Femur (tissue), 1 donor: ENCODE data around the gene TLR4.
A peak's percentile ranks its signal among the peaks of the same experiment; 100 is the strongest.

Experiments used
- DNase-seq: peaks from one replicate; pipeline ENCODE4 v3.0.0-alpha.2; 2017

The TLR4 gene

GRCh38 chr9:117715411-117715989, 11.3 kb downstream of the TLR4 start:
- no peak for DNase-seq

- DNase-seq = no peak
Observed at GRCh38 chr9:117718085-117718484, 13.9 kb downstream of the TLR4 start.

GRCh38 chr9:117718701-117719100, 14.5 kb downstream of the TLR4 start:
- DNase-seq = no peak

- no peak for DNase-seq
Observed at GRCh38 chr9:117719161-117719920, 15.1 kb downstream of the TLR4 start.

GRCh38 chr9:117720066-117720465, 15.9 kb downstream of the TLR4 start:
- no peak for DNase-seq

GRCh38 chr9:117720555-117720954, 16.4 kb downstream of the TLR4 start:
- no peak for DNase-seq

GRCh38 chr9:117720987-117721386, 16.8 kb downstream of the TLR4 start:
- no peak for DNase-seq

GRCh38 chr9:117722108-117722761, 18.0 kb downstream of the TLR4 start:
- no peak for DNase-seq

GRCh38 chr9:117723986-117724625, 19.9 kb downstream of the TLR4 start:
- no peak for DNase-seq

- DNase-seq = no peak
Observed at GRCh38 chr9:117725426-117725887, 21.3 kb downstream of the TLR4 start.

GRCh38 chr9:117729375-117729774, 25.2 kb downstream of the TLR4 start:
- DNase-seq = no peak

- DNase-seq = no peak
Observed at GRCh38 chr9:117732494-117732893, 28.3 kb downstream of the TLR4 start.

GRCh38 chr9:117733465-117733864, 29.3 kb downstream of the TLR4 start:
- no peak for DNase-seq

- no peak for DNase-seq
Observed at GRCh38 chr9:117734082-117734481, 29.9 kb downstream of the TLR4 start.

GRCh38 chr9:117734523-117735314, 30.5 kb downstream of the TLR4 start:
- DNase-seq = no peak

- DNase-seq = no peak
Observed at GRCh38 chr9:117737721-117738226, 33.6 kb downstream of the TLR4 start.

GRCh38 chr9:117739206-117739605, 35.0 kb downstream of the TLR4 start:
- no peak for DNase-seq

- DNase-seq = no peak
Observed at GRCh38 chr9:117739624-117740347, 35.6 kb downstream of the TLR4 start.

- DNase-seq = no peak
Observed at GRCh38 chr9:117742131-117742530, 37.9 kb downstream of the TLR4 start.

GRCh38 chr9:117744369-117744768, 40.2 kb downstream of the TLR4 start:
- no peak for DNase-seq

GRCh38 chr9:117744856-117745389, 40.7 kb downstream of the TLR4 start:
- DNase-seq = peak; percentile 28
